ENCODE data around the gene EOLA2. TPM values are rescaled to one million over a fixed set of nuclear protein-coding genes. Genes with fewer than 3 reads are reported as not detected.
A peak's percentile ranks its signal among the peaks of the same experiment; 100 is the strongest.
"Not testable (repeated sequence)": the region's sequence is repeated elsewhere in the genome, so short reads cannot be mapped to it uniquely, and the experiment has no call there.

Gene EOLA2
- polyA plus RNA-seq, 4 donors: 22.6 to 31.6 (median 25.2) TPM

DNA sequence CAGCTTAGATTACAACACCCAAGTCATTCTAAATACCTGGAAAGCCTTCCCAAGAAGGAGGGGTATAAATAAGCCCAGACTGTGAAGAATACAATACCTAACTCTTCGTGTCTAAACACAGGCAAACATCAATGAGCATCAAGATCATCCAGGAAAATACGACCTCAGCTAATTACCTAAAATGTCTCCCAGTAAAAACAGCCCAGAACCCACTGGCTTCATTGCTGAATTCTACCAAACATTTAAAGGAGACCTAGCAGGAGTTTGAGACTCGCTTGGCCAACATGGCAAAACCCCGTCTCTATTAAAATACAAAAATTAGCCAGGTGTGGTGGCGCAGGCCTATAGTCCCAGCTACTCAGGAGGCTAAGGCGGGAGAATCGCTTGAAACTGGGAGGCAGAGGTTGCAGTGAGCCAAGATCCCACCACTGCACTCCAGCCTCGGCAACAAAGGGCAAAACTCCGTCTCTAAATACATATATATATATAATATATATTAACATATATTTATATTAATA is 28.1 kb downstream of the EOLA2 start:
- Histone ChIP-seq H3K4me3 (ENCODE audit: low read depth in 1 of 3, low read length in 3 of 3) (no peak overlapping the region), H3K27ac (ENCODE audit: low read depth in 1 of 3, low read length in 2 of 3) (no peak overlapping the region), H3K9me3 (ENCODE audit: control insufficient read depth in 2 of 2, insufficient read depth in 1 of 2, low read depth in 1 of 2, low read length in 1 of 2) (no peaks in the 10 kb centered on the region), H3K4me1 (ENCODE audit: control insufficient read depth in 3 of 3, insufficient read depth in 2 of 3, low read depth in 1 of 3, low read length in 2 of 3) (no peaks in the 10 kb centered on the region), H3K27me3 (ENCODE audit: control insufficient read depth in 3 of 3, insufficient read depth in 3 of 3, low read length in 3 of 3) (no peaks in the 10 kb centered on the region), H3K36me3 (ENCODE audit: control insufficient read depth in 3 of 3, insufficient read depth in 2 of 3, low read depth in 1 of 3, low read length in 3 of 3) (no peaks in the 10 kb centered on the region)
- FAIRE-seq (no peak), DNase-seq (peak in 1 of 2 donors; percentile 3)
- whole genome bisulfite sequencing, 3 donors: 94 to 97% (median 95%) methylated on average over 9 of the region's 9 CpGs

DNA sequence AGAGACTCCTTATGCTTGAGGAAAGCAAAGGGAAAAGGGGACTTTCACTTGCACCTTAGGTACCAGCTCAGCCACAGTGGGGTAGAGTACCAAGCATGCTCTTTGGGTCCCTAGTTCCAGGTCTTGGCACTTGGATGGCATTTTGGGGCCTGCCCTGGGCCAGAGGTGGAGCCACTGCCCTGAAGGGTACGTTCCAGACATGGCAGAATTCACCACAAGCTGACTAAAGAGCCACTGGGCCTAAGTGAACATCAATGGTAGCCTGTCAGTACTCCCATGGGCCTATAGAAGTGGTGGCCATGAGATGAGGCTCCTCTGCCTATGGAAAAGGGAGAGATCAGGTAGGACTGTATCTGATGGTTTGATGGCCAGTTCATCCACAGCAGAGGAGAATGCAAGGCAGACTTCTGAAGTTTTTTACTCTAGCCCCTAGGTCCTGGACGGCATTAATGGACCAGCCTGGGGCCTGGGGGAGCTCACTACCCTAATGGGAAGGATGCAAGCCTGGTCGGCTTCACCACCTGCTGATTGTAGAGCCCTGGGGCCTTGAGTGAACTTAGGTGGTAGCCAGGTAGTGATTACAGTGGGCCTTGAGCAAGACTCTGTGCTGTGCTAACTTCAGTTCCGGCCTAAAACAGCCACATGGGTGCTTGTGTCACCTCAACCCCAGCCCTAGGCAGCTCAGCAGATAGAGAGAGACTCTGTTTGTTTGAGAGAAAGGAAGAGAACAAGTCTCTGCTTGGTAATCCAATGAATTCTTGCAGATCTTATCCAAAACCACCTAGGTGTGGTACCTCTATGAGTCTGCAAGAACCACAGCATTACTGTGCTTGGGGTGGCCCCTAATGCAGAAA is 28.7 kb downstream of the EOLA2 start:
- no peaks in the 10 kb centered on the region for H3K4me1 ChIP-seq (ENCODE audit: control insufficient read depth in 3 of 3, insufficient read depth in 2 of 3, low read depth in 1 of 3, low read length in 2 of 3)
- H3K27ac ChIP-seq (ENCODE audit: low read depth in 1 of 3, low read length in 2 of 3): no peak overlapping the region
- H3K9me3 ChIP-seq (ENCODE audit: control insufficient read depth in 2 of 2, insufficient read depth in 1 of 2, low read depth in 1 of 2, low read length in 1 of 2): no peaks in the 10 kb centered on the region
- 79 to 96% (median 94%) methylated on average over 3 to 4 of the region's 4 CpGs for WGBS, 3 donors
- H3K36me3 ChIP-seq (ENCODE audit: control insufficient read depth in 3 of 3, insufficient read depth in 2 of 3, low read depth in 1 of 3, low read length in 3 of 3): no peaks in the 10 kb centered on the region
- no peak overlapping the region for H3K4me3 ChIP-seq (ENCODE audit: low read depth in 1 of 3, low read length in 3 of 3)
- no peaks in the 10 kb centered on the region for H3K27me3 ChIP-seq (ENCODE audit: control insufficient read depth in 3 of 3, insufficient read depth in 3 of 3, low read length in 3 of 3)
- FAIRE-seq: no peak
- no peak for DNase-seq

DNA sequence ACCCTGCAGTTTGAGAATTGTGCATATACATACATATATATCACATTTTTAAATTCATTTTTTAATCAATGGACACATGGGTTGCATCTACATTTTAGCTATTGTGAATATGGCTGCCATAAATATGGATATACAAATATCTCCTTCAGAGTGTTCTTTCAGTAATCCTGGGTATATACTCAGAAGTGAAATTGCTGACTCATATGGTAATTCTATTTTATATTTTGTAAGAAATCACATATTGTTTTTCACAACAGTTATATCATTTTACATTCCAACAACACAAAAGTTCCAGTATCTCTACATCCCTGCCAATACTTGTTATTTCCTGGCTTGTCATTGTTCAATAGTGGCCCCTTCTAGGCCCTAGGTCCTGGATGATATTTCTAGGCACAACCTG is 29.6 kb downstream of the EOLA2 start:
- FAIRE-seq (no peak), DNase-seq (no peak)
- H3K4me1 ChIP-seq (ENCODE audit: control insufficient read depth in 3 of 3, insufficient read depth in 2 of 3, low read depth in 1 of 3, low read length in 2 of 3): peaks cover 0 to 3% (median 0%) of the 10 kb centered on the region in 3 donors
- no peaks in the 10 kb centered on the region for H3K27me3 ChIP-seq (ENCODE audit: control insufficient read depth in 3 of 3, insufficient read depth in 3 of 3, low read length in 3 of 3)
- no peak overlapping the region for H3K27ac ChIP-seq (ENCODE audit: low read depth in 1 of 3, low read length in 2 of 3)
- H3K9me3 ChIP-seq (ENCODE audit: control insufficient read depth in 2 of 2, insufficient read depth in 1 of 2, low read depth in 1 of 2, low read length in 1 of 2): no peaks in the 10 kb centered on the region
- no peaks in the 10 kb centered on the region for H3K36me3 ChIP-seq (ENCODE audit: control insufficient read depth in 3 of 3, insufficient read depth in 2 of 3, low read depth in 1 of 3, low read length in 3 of 3)
- H3K4me3 ChIP-seq (ENCODE audit: low read depth in 1 of 3, low read length in 3 of 3): no peak overlapping the region

DNA sequence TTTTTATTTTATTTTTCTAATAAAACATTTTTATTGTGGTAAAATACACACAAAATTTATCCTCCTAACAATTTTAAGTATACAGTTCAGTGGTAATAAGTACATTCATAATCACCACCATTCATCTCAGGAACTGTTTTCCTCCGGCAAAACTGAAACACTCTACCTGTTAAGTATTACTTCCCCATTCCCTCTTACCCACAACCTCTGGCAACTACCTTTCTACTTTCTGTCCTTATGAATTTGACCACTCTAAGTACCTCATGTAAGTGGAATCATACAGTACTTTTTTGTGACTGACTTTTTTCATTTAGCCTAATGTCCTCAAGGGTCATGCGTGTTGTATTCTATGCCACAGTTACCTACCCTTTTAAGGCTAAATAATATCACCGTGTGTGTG is 30.0 kb downstream of the EOLA2 start:
- H3K27me3 ChIP-seq (ENCODE audit: control insufficient read depth in 3 of 3, insufficient read depth in 3 of 3, low read length in 3 of 3): no peaks in the 10 kb centered on the region
- H3K36me3 ChIP-seq (ENCODE audit: control insufficient read depth in 3 of 3, insufficient read depth in 2 of 3, low read depth in 1 of 3, low read length in 3 of 3): no peaks in the 10 kb centered on the region
- H3K4me1 ChIP-seq (ENCODE audit: control insufficient read depth in 3 of 3, insufficient read depth in 2 of 3, low read depth in 1 of 3, low read length in 2 of 3): peaks cover 0 to 3% (median 0%) of the 10 kb centered on the region in 3 donors
- no peak for DNase-seq
- no peak overlapping the region for H3K27ac ChIP-seq (ENCODE audit: low read depth in 1 of 3, low read length in 2 of 3)
- H3K4me3 ChIP-seq (ENCODE audit: low read depth in 1 of 3, low read length in 3 of 3): no peak overlapping the region
- no peaks in the 10 kb centered on the region for H3K9me3 ChIP-seq (ENCODE audit: control insufficient read depth in 2 of 2, insufficient read depth in 1 of 2, low read depth in 1 of 2, low read length in 1 of 2)
- 89 to 94% (median 92%) methylated on average over 3 of the region's 3 CpGs for WGBS, 3 donors
- no peak for FAIRE-seq

DNA sequence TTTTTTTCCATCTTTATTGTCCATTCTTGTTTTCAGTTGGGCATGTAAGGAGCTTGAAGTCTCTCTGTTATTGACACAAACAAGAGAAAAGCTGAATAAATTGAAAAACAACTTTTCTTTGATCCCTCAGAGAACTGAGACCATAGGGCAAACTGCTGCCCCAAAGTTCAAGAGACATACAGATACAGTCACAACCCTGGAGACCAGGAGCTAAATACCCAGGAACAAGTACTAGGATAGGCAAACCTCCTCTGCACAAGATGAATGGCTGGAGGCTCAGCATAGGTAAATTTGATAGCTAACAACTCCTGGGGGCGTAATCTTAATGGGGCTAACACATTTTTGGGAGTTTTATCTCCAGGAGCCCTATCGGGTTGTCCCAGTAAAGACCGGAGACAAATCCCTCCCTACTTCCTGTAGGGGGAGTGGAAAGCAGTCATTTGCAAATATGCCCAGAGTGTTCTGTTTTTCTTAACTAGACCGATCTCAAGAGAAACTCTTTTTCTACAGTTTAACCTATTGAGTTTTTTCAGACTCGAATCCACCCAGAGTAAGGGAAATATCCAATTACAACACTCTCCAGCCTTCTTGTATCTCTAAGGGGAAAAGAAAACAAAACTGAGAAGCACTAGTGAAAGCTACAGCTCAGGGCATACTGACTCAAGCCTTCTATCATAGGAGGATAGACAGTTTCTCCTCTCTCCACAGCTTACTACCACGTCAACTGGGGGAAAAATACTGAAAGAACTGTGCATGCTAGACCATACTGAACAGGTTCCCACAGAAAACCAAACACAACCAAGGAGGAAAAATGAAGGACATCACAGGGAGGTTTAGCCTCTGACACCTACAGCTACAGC is 34.2 kb downstream of the EOLA2 start:
- Histone ChIP-seq H3K4me1 (ENCODE audit: control insufficient read depth in 3 of 3, insufficient read depth in 2 of 3, low read depth in 1 of 3, low read length in 2 of 3) (peaks cover 0 to 3% (median 0%) of the 10 kb centered on the region in 3 donors), H3K27me3 (ENCODE audit: control insufficient read depth in 3 of 3, insufficient read depth in 3 of 3, low read length in 3 of 3) (no peaks in the 10 kb centered on the region), H3K36me3 (ENCODE audit: control insufficient read depth in 3 of 3, insufficient read depth in 2 of 3, low read depth in 1 of 3, low read length in 3 of 3) (no peaks in the 10 kb centered on the region), H3K9me3 (ENCODE audit: control insufficient read depth in 2 of 2, insufficient read depth in 1 of 2, low read depth in 1 of 2, low read length in 1 of 2) (no peaks in the 10 kb centered on the region), H3K4me3 (ENCODE audit: low read depth in 1 of 3, low read length in 3 of 3) (peak overlapping the region in 1 of 3 donors; percentile 18), H3K27ac (ENCODE audit: low read depth in 1 of 3, low read length in 2 of 3) (no peak overlapping the region)
- FAIRE-seq: no peak
- 13 to 28% (median 14%) methylated on average over 6 of the region's 6 CpGs for WGBS, 3 donors
- DNase-seq: peak; percentile 18 to 27

DNA sequence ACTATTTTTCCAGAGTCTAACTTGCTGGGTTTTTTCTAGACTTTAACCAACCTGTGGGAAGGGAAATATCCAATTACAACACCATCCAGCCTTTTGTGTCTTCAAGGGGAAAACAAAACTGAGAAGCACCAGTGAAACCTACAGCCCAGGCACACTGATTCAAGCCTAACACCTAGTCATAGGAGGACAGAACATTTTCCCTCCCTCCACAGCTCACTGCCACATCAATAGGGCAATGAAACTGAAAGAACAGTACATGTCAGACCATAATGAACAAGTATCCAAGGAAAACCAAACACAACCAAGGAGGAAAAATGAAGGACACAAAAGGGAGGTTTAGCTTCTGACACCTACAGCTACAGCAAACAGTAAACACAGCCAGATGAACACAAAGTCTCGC is 39.7 kb downstream of the EOLA2 start:
- WGBS, 3 donors: 73 to 85% (median 77%) methylated on average over 1 of the region's 1 CpG
- DNase-seq (no peak), FAIRE-seq (no peak)
- Histone ChIP-seq H3K4me3 (ENCODE audit: low read depth in 1 of 3, low read length in 3 of 3) (no peak overlapping the region), H3K27ac (ENCODE audit: low read depth in 1 of 3, low read length in 2 of 3) (no peak overlapping the region), H3K27me3 (ENCODE audit: control insufficient read depth in 3 of 3, insufficient read depth in 3 of 3, low read length in 3 of 3) (no peaks in the 10 kb centered on the region), H3K36me3 (ENCODE audit: control insufficient read depth in 3 of 3, insufficient read depth in 2 of 3, low read depth in 1 of 3, low read length in 3 of 3) (no peaks in the 10 kb centered on the region), H3K9me3 (ENCODE audit: control insufficient read depth in 2 of 2, insufficient read depth in 1 of 2, low read depth in 1 of 2, low read length in 1 of 2) (no peaks in the 10 kb centered on the region), H3K4me1 (ENCODE audit: control insufficient read depth in 3 of 3, insufficient read depth in 2 of 3, low read depth in 1 of 3, low read length in 2 of 3) (no peaks in the 10 kb centered on the region)

DNA sequence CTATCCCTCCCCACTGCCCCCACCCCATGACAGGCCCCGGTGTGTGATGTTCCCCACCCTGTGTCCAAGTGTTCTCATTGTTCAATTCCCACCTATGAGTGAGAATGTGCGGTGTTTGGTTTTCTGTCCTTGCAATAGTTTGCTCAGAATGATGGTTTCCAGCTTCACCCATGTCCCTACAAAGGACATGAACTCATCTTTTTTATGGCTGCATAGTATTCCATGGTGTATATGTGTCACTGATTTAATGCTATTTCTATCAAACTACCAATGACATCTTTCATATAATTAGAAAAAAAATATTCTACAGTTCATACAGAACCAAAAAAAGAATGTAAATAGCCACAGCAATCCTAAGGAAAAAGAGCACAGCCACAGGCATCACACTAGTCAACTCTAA is 47.5 kb downstream of the EOLA2 start:
- not testable (repeated sequence) for DNase-seq; H3K9me3 ChIP-seq (ENCODE audit: control insufficient read depth in 2 of 2, insufficient read depth in 1 of 2, low read depth in 1 of 2, low read length in 1 of 2); H3K4me1 ChIP-seq (ENCODE audit: control insufficient read depth in 3 of 3, insufficient read depth in 2 of 3, low read depth in 1 of 3, low read length in 2 of 3); FAIRE-seq; H3K4me3 ChIP-seq (ENCODE audit: low read depth in 1 of 3, low read length in 3 of 3); H3K27ac ChIP-seq (ENCODE audit: low read depth in 1 of 3, low read length in 2 of 3); H3K27me3 ChIP-seq (ENCODE audit: control insufficient read depth in 3 of 3, insufficient read depth in 3 of 3, low read length in 3 of 3); H3K36me3 ChIP-seq (ENCODE audit: control insufficient read depth in 3 of 3, insufficient read depth in 2 of 3, low read depth in 1 of 3, low read length in 3 of 3)
- WGBS, 3 donors: 87 to 95% (median 92%) methylated on average over 1 to 2 of the region's 2 CpGs

Measured in small intestine (tissue), 7 donors.